ENCODE data around the gene BCKDHB. TPM values are rescaled to one million over a fixed set of nuclear protein-coding genes. Genes with fewer than 3 reads are reported as not detected.

The BCKDHB gene
- total and polyA plus RNA-seq, 2 of the 4 experiments (the other 2 are of a cell fraction): 11.2 to 11.8 TPM

DNA sequence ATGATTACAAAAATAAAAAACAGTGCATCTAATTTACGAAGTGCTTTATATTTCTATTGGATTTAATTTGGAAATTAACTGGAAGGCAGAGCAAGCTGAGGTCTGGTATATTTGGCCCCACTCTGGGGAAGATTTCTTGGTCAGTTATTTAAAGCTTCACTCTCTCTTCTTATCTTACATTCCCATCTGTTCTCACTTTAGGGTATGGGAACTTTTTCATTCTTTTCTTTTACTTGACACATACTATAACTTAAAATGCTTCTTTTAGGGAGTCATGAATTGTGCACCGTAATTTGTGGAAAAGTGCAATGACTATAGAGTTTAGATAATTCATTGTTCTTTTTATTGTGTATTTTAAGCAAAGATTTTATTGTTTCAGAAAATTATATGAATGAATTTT is 170.4 kb downstream of the BCKDHB start:
- ATAC-seq (ENCODE audit: low read depth): no peak
- in situ Hi-C loops (cut with MboI; ENCODE audit: low sequenced_read_pairs): no loop called here
- BruUV-seq (replicated peaks): no TSS peak
- Histone ChIP-seq H2BK5ac (ENCODE audit: low read depth, low read length, poor library complexity, severe bottlenecking) (no peak overlapping the region), H3K9me3 (ENCODE audit: control insufficient read depth, insufficient read depth, low read length) (no peaks in the 10 kb centered on the region), H3K18ac (ENCODE audit: low read depth, low read length) (no peak overlapping the region), H3K4me1 (ENCODE audit: control insufficient read depth, insufficient read depth, low read length) (0 out of 2 replicates have a peak, but pooled peaks cover 2% of the 10 kb centered on the region), H3K56ac (ENCODE audit: extremely low read depth, insufficient read depth, low read length) (no peak overlapping the region), H2AK5ac (ENCODE audit: low read depth, low read length) (no peak overlapping the region), H4K20me1 (ENCODE audit: insufficient read depth, low read length) (no peaks in the 10 kb centered on the region), H3K23ac (ENCODE audit: low read depth, low read length) (no peak overlapping the region), H2AK9ac (replicated peaks; ENCODE audit: low read depth, low read length, poor library complexity) (no peak overlapping the region), H3K27ac (ENCODE audit: insufficient read depth, low read length) (no peak overlapping the region), H2AFZ (replicated peaks; ENCODE audit: low read length, poor library complexity) (no peak overlapping the region), H2BK20ac (ENCODE audit: low read depth, low read length) (no peak overlapping the region), H3K14ac (replicated peaks; ENCODE audit: low read depth, low read length) (no peak overlapping the region), H3K9ac (ENCODE audit: low read depth, low read length) (no peak overlapping the region), H3K27me3 (ENCODE audit: control insufficient read depth, insufficient read depth, low read length) (no peaks in the 10 kb centered on the region), H3K36me3 (ENCODE audit: control insufficient read depth, insufficient read depth, low read length) (no peaks in the 10 kb centered on the region), H4K8ac (ENCODE audit: low read depth in 2 of 2, low read length in 2 of 2) (no peak overlapping the region), H2BK120ac (ENCODE audit: low read depth, low read length) (no peak overlapping the region), H3K79me1 (ENCODE audit: low read depth in 1 of 2, low read length in 2 of 2) (no peaks in the 10 kb centered on the region), H4K91ac (ENCODE audit: insufficient read depth, low read depth, low read length) (no peak overlapping the region), H3K4me2 (ENCODE audit: low read depth, low read length) (no peak overlapping the region), H3K9me1 (ENCODE audit: insufficient read depth, low read length) (no peaks in the 10 kb centered on the region), H2BK15ac (ENCODE audit: low read depth, low read length) (no peak overlapping the region), H4K5ac (ENCODE audit: low read depth, low read length) (no peak overlapping the region), H3K4ac (ENCODE audit: low read depth, low read length) (no peak overlapping the region), H3K4me3 (ENCODE audit: insufficient read depth, low read depth, low read length) (no peak overlapping the region)
- CTCF ChIA-PET: no interaction called here
- TF ChIP-seq MXI1 (IDR thresholded peaks at IDR 0.05; ENCODE audit: borderline replicate concordance, low read depth, low read length): no peak
- TF ChIP-seq, protein P1, sequence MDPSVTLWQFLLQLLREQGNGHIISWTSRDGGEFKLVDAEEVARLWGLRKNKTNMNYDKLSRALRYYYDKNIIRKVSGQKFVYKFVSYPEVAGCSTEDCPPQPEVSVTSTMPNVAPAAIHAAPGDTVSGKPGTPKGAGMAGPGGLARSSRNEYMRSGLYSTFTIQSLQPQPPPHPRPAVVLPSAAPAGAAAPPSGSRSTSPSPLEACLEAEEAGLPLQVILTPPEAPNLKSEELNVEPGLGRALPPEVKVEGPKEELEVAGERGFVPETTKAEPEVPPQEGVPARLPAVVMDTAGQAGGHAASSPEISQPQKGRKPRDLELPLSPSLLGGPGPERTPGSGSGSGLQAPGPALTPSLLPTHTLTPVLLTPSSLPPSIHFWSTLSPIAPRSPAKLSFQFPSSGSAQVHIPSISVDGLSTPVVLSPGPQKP (IDR thresholded peaks at IDR 0.05; ENCODE audit: borderline replicate concordance, low read depth, low read length): no peak
- TF ChIP-seq POLR2A (IDR thresholded peaks at IDR 0.05; ENCODE audit: low read depth, low read length): no peak
- no peak for TF ChIP-seq FOS (IDR thresholded peaks at IDR 0.05; ENCODE audit: low read depth, low read length)
- dilution Hi-C loops (cut with HindIII; ENCODE audit: low sequenced_read_pairs, unreplicated experiment): no loop called here
- intact Hi-C loops (cut with micrococcal nuclease): no loop called here
- no peak for DNase-seq
- no CpG with 5 or more reads among the region's 2 CpGs for WGBS, 2 experiments (ENCODE audit: extremely low coverage in 2 of 2, insufficient read length in 1 of 2)
- POLR2A ChIA-PET (ENCODE audit: unreplicated experiment): no interaction called here

Data from IMR-90 (cell line).